ENCODE data around the gene NOTO. TPM values are rescaled to one million over a fixed set of nuclear protein-coding genes. Genes with fewer than 3 reads are reported as not detected.

NOTO gene
- total and polyA plus RNA-seq, 10 of the 15 experiments (the other 5 are each of a cell fraction or from before 2014, with no cell fraction given): not detected

DNA sequence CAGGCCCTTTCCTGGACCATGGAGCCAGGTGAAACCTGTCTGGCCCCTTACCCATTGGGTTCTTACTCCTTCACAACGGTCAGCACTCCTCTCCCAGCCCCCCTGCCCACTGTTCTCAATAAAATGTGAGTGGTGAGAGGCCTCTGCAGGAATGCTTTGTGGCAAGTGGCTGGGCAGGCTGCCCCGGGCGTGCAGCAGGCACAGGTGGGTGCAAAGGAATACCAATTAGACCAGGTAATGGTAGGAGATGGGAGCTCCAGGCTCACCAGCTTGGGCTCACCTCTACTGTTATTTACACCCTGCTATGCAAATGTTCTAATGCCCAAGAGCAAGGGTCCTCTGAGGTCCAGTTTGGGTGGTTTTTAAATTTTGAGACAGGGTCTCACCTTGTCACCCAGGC lies 24.7 kb downstream of the NOTO start:
- BruUV-seq (replicated peaks): no TSS peak
- Histone ChIP-seq H3K79me2 (ENCODE audit: control insufficient read depth, insufficient read depth, low read length) (no peaks in the 10 kb centered on the region), H3K27me3 (replicated peaks in 1 of 2; ENCODE audit: control insufficient read depth in 2 of 2, insufficient read depth in 2 of 2, low read length in 1 of 2) (no peaks in the 10 kb centered on the region), H3K27ac (ENCODE audit: control insufficient read depth, insufficient read depth) (no peak overlapping the region), H3K36me3 (ENCODE audit: control insufficient read depth in 2 of 2, insufficient read depth in 2 of 2, low read length in 1 of 2) (peaks cover 2 to 14% of the 10 kb centered on the region in 2 experiments; a peak in 2 of 4 replicates), H3K4me3 (no peak overlapping the region), H3K4me1 (ENCODE audit: control insufficient read depth, insufficient read depth, low read length) (no peaks in the 10 kb centered on the region), H3K9ac (ENCODE audit: control insufficient read depth, insufficient read depth, low read length) (no peak overlapping the region), H3K4me2 (ENCODE audit: control insufficient read depth, insufficient read depth) (no peak overlapping the region), H4K20me1 (ENCODE audit: control insufficient read depth, insufficient read depth) (no peaks in the 10 kb centered on the region), H3K9me3 (replicated peaks; ENCODE audit: control insufficient read depth, insufficient read depth, low read length) (no peaks in the 10 kb centered on the region), H2AFZ (ENCODE audit: control insufficient read depth, low read depth, low read length) (no peak overlapping the region)
- intact Hi-C loops (cut with micrococcal nuclease; ENCODE audit: unreplicated experiment) (no loop called here), in situ Hi-C loops (cut with MboI) (no loop called here)
- DNase-seq (ENCODE audit: low read depth, low spot score) (no peak), FAIRE-seq (no peak), ATAC-seq (no peak)
- CTCF ChIA-PET: interaction anchor here (0.7 kb wide), 1 partner anchor 15 kb away, joined by 4 read pairs; no protein-coding TSS in a partner anchor
- TF ChIP-seq POLR2A (IDR thresholded peaks at IDR 0.05; ENCODE audit: low read depth, low read length): peak; percentile 20; the same call in 1 of the 2 replicates
- TF ChIP-seq IRF3 (IDR thresholded peaks at IDR 0.05): no peak
- no peak for TF ChIP-seq BCLAF1 (IDR thresholded peaks at IDR 0.05)
- no peak for TF ChIP-seq RELB (IDR thresholded peaks at IDR 0.05; ENCODE audit: low read depth)
- no peak for TF ChIP-seq ZNF687 (IDR thresholded peaks at IDR 0.05)
- TF ChIP-seq BACH1 (IDR thresholded peaks at IDR 0.05; ENCODE audit: borderline replicate concordance): no peak
- TF ChIP-seq HDAC6 (IDR thresholded peaks at IDR 0.05; ENCODE audit: unreplicated experiment): no peak
- TF ChIP-seq TCF7 (IDR thresholded peaks at IDR 0.05; ENCODE audit: borderline replicate concordance): no peak
- SMC1A ChIA-PET (ENCODE audit: uncharacterized antibody, unreplicated experiment): no interaction called here
- POLR2A ChIA-PET: no interaction called here
- RAD21 ChIA-PET (ENCODE audit: unreplicated experiment): no interaction called here
- 73% methylated on average over 3 of the region's 3 CpGs for WGBS (ENCODE audit: insufficient coverage, insufficient replicate concordance, low lambda C conversion rate, missing lambda C conversion rate)

All from GM12878 (cell line).